Stimulated activated naive CD4-positive, alpha-beta T cell treated with Interleukin-2 at 50 U/mL for 16 hours (primary cell): ENCODE measurements around the gene OR8H2.
"Not testable (repeated sequence)": the region's sequence is repeated elsewhere in the genome, so short reads cannot be mapped to it uniquely, and the experiment has no call there.

Experiments
- DNase-seq: peaks from one replicate; lab custom pipeline; 2025; lab: John Stamatoyannopoulos, UW

OR8H2 gene, protein sequence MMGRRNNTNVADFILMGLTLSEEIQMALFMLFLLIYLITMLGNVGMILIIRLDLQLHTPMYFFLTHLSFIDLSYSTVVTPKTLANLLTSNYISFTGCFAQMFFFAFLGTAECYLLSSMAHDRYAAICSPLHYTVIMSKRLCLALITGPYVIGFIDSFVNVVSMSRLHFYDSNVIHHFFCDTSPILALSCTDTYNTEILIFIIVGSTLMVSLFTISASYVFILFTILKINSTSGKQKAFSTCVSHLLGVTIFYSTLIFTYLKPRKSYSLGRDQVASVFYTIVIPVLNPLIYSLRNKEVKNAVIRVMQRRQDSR

DNA sequence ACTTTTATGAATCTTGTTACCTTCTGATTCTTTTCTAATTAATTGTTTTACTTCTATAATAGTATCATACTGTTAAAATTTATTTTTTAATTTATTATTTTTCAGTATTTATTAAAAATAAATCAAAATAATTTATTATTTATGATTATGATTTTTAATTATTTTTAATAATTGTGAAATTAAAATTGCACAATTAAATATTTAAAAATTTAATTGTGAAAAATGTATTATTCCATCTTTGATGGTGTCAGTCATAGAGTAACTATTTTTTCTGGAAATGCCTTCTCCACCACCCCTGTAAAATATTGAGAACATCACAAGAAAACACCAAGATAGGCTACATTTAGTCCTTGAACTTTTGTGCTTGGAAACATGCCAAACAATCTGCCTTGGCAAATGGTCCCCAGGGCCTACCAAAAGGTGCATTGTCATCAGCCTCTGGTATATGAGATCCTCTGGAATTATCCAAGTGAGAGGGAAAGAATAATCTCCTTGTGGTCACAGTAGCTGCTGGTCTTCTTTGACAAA, at the start of gene OR8H2:
OR8H2 (plus strand) TSS at position 478 of the 528 bp plus-strand sequence. CDS start 1,356 bp downstream, outside the sequence.
- no peak for DNase-seq

DNA sequence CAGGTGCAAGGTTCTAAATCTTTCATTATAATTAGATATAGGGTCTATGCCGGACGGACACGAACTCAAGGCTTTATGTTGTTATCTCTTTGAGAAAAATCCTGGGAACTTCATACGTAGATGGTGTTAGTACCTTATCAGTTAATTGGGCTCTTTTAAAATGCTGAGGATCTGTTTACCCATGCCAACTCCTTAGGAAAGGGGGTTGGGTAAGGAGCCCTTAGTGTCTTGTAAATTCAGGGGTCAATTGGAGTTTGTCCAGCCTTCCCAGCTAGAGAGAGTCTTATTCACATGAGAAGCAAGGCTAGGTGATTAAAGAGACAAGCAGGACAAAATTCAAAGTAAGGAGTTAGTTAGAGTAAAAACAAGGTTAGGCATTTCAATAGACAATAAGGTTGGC, 47.1 kb upstream of the OR8H2 start:
- not testable (repeated sequence) for DNase-seq

DNA sequence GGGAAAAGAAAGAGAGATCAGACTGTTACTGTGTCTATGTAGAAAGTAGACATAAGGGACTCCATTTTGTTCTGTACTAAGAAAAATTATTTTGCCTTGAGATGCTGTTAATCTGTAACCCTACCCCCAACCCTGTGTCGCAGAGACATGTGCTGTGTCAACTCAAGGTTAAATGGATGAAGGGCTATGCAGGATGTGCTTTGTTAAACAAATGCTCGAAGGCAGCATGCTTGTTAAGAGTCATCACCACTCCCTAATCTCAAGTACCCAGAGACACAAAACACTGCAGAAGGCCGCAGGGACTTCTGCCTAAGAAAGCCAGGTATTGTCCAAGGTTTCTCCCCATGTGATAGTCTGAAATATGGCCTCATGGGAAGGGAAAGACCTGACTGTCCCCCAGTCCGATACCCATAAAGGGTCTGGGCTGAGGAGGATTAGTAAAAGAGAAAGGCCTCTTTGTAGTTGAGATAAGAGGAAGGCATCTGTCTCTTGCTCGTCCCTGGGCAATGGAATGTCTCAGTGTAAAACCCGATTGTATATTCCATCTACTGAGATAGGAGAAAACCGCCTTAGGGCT, 45.7 kb upstream of the OR8H2 start:
- not testable (repeated sequence) for DNase-seq

DNA sequence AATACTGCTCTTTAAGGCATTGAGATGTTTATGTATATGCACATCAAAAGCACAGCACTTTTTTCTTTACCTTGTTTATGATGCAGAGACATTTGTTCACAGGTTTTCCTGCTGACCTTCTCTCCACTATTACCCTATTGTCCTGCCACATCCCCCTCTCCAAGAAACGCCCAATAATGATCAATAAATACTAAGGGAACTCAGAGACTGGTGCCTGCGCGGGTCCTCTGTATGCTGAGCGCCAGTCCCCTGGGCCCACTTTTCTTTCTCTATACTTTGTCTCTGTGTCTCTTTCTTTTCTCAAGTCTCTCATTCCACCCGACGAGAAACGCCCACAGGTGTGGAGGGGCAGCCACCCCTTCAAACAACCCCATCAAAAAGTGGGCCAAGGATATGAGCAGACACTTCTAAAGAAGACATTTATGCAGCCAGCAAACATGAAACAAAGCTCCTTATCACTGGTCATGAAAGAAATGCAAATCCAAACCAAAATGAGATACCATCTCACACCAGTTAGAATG, 45.2 kb upstream of the OR8H2 start:
- not testable (repeated sequence) for DNase-seq

DNA sequence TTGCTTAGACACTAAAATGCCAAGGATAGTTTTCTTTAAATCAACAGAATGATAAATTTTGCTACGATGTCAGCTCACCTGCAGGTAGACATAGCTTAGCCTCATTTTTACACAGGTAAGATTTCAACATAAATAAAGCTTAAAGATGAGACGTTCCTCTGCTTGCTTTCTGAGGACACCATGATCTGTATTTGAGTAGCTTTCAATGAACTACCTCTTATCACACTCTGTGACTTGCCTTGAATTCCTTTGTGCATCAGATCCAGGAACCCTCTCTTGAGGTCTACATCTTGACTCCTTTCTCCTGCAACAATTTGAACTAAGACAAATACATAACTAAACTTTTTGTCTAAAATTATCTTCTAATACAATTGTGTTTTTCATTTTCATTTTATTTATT, 36.5 kb upstream of the OR8H2 start:
- no peak for DNase-seq

DNA sequence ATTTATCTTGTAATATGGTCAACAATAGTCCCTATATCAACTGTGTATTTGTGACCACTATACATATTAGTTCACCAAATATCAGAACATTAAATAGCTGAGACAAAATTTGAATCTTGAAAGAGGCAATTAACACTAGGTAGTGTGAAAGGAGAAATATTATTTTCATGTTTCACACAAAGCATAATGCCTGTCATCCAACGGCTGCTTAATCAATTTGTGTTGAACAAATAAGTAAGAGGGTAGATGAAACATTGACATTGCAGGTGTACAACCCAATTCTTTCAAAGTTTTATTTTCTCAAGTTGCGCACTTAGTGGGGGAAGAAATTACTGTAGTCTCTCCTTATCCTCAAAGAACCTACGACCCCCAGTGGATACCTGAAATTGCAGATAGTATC, 13.8 kb upstream of the OR8H2 start:
- no peak for DNase-seq

DNA sequence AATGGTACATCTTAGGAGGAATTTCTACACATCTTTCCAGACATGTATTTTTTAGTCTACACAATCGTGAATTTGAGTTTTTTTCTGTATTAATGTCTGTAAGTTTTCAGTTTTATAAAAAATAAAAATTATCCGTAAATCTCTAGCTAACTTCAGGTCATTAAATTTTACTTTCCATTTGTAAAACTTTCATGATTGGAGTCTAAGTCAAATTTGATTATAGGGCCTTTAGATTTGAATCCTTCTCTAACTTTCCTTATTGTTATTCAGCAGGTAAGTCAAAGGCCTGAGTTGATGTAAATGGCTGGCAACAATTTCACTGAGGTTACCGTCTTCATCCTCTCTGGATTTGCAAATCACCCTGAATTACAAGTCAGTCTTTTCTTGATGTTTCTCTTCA, 10.5 kb upstream of the OR8H2 start, which contains the start of gene OR8I2:
OR8I2 (plus strand) TSS at position 301 of the 400 bp plus-strand sequence; CDS start at position 301, 0 bp downstream.
- no peak for DNase-seq

DNA sequence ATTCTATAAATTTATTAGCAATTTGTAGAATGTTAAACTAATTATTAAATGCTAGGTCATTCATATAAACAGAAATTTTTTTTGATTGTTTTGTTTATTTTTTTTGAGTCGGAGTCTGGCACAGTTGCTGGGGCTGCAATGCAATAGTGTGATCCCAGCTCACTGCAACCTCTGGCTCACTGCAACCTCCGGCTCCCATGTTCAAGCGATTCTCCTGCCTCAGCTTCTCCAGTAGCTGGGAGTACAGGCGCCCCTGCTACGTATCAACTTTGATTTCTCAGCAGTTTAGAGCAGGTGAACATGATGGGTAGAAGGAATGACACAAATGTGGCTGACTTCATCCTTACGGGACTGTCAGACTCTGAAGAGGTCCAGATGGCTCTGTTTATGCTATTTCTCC, 18.6 kb downstream of the OR8H2 start, which contains the start of gene OR8H3:
OR8H3 (plus strand) TSS at position 301 of the 400 bp plus-strand sequence; CDS start at position 301, 0 bp downstream.
- no peak for DNase-seq

DNA sequence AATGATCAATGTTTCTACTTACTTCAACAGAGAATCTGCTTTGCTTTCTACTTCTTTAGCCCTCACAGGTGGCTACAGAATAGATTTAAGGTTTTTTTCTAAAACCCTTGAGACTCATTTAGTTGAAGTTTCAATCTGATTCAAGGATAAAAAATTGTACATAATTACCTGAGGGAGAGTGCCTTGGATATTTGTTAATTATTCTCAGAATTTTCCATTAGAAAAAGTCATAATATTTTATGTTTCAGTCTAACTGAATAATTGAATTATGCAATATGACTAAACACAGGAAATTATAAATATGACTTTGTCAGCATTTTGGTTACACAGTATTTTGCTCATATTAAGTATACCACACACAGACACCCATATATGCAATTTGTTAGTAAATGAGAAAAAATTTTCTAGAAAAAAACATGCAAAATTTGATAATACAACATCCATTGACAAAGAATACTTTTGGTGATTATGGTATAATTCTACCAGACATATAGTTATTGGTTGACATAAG, 36.7 kb downstream of the OR8H2 start, which contains the start of gene OR8J3:
OR8J3 (minus strand) TSS at position 51 of the 511 bp plus-strand sequence. CDS start 2,483 bp downstream, outside the sequence.
- no peak for DNase-seq

DNA sequence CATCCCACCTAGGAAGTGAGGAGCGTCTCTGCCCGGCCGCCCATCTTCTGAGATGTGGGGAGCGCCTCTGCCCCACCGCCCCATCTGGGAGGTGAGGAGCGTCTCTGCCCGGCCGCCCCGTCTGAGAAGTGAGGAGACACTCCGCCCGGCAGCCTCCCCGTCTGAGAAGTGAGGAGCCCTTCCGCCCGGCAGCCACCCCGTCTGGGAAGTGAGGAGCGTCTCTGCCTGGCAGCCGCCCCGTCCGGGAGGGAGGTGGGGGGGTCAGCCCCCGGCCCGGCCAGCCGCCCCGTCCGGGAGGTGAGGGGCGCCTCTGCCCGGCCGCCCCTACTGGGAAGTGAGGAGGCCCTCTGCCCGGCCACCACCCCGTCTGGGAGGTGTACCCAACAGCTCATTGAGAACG, 40.2 kb downstream of the OR8H2 start:
- DNase-seq = not testable (repeated sequence)

DNA sequence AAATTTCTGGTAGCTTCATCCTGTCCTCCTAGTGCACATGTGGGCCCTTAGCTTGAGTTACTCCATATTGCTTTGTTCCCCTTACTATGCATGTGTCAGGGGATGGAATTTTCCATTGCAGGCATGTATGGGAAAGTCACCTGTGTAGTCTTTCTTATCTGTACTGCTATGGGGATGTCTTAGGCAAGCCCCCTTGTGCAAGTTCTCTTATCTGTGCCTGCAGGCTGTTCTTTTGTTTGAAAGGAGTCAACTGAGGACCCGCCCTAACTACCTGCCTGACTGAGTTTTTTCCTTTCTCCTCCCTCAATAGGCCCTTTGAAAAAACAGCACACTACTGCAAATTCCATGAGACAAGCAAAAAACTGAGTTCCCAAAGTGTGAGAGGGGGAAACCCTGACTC, 47.9 kb downstream of the OR8H2 start:
- DNase-seq = no peak

DNA sequence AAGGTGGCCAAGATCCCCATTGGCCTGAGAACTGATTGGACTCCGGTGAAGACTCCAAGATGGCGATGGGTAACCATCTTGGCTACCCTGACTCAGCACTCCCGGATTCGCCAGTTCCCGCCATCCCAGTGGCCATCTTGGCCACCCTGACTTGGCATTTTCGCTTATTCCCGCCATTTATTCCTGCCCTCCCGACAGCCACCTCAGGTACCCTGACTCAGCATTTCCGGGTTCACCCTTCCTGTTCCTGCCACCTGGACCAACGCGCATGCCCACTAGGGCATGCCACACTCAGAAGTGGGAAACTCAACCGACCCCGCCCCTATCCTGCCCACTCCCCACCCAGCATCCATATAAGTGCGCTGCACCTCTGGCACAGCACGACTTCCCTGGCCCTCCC, 48.8 kb downstream of the OR8H2 start:
- DNase-seq = no peak
